GM19240 (cell line): Measurements from ENCODE around the gene NECTIN1.

Experiments
- DNase-seq: peaks from one replicate; pipeline ENCODE4 v3.0.0; 2011; ENCODE audit warnings: low spot score; ENCODE audit not compliant: insufficient read length

The NECTIN1 gene

DNA sequence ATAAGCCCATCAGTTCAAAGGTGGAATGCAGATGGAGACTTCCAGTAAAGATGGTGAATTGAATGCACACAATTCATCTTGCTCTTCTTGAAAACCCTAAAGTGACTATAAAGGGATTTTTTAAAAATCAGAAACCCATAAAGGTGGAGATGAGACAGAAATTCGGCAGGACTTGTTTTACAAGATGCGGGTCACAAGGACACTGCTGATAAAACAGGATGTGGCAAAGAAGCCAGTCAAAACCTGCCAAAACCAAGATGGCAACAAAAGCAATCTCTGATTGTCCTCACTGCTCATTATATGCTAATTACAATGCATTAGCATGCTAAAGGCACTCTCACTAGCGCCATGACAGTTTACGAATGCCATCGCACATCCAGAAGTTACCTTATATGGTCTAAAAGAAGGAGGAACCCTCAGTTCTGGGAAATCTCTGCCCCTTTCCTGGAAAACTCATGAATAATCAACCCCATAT is 137.1 kb downstream of the NECTIN1 start:
- DNase-seq, result no peak

DNA sequence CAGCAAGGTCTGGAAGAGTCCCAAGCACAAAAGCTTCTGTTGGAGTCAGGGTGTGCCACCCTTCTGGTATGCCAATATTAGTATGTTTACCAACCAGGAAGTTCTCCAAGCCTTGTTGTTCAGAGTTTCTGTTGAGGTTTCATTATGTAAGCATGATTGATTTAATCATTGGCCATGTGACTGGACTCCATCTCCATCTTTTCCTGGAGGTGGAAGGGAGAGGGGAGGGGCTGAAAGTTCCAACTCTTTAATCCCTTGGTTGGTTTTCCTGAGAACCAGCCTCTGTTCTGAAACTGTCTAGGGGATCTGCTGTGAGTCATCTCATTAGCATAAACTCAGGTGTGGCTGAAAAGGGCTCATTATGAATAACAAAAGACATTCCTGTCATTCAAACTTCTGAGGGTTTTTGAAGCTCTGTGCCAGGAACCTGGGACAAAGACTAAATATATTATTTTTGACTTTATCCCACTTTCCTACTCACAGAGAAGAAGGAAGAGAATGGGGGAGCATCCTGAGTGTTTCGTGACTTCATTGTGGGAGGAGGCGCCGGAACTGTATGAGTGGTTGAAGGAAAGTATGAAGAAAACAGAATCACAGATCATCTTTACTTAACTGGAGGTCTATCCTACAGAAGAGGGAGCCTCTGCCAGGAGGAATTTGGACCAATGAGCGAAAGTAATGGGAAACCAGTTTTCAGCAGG is 138.2 kb downstream of the NECTIN1 start:
- DNase-seq, result no peak

DNA sequence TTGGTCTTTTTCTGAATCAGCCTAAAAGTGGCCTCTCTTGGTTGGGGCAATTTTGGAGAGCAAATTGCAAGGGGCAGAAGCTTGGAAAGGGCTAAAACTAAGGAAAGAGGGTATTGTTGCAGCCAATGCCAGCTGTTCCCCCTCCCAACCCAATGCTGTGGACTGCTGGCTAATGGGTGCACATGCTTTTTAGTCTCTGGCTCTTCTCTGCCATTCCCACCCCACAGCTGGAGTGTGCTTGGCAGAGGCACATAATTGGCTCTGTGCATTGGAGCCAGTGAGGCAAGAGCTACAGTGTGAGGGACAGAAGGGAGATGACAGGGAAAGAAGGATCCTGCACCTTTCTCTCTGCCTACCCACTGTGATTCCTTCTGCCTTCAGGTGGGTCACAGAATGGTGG is 140.0 kb downstream of the NECTIN1 start:
- DNase-seq, result no peak
